Activated CD8-positive, alpha-beta memory T cell treated with anti-CD3 and anti-CD28 coated beads for 1 hour (primary cell): ENCODE measurements around the gene RPRD2.

Source experiments
- DNase-seq, 2 donors: peaks; one replicate each; pipeline ENCODE4 v3.0.0-alpha.2; 2020; ENCODE audit warnings: low read depth in 1 of 2; ENCODE audit errors: extremely low read depth in 1 of 2

Gene RPRD2

GRCh38 chr1:150512846-150513245 is 148.9 kb downstream of the RPRD2 start:
- DNase-seq, result no peak

- DNase-seq, result no peak
These were observed 149.4 kb downstream of the RPRD2 start for GRCh38 chr1:150513351-150513791.

DNA sequence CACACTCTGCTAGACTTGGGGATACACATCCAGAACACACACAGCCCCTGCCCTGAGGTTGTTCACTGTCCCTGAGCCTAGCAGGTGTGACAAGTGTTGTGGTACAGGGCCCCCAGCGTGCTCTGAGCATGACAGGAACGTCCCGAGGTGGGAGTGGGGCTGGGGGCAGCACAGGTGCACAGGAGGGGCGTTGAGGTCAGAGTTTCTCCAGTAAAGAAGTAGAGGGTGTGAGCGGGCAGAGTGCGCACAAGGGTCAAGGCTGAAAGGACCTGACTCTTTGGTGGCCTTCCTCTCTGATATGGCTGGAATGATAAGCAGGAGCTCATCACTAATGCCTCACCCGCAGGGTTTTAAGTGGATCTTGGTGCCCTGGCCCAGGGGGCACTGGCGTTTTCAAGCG is 150.3 kb downstream of the RPRD2 start:
- DNase-seq, result no peak

GRCh38 chr1:150514913-150515327 is 151.0 kb downstream of the RPRD2 start:
- DNase-seq, result no peak

DNA sequence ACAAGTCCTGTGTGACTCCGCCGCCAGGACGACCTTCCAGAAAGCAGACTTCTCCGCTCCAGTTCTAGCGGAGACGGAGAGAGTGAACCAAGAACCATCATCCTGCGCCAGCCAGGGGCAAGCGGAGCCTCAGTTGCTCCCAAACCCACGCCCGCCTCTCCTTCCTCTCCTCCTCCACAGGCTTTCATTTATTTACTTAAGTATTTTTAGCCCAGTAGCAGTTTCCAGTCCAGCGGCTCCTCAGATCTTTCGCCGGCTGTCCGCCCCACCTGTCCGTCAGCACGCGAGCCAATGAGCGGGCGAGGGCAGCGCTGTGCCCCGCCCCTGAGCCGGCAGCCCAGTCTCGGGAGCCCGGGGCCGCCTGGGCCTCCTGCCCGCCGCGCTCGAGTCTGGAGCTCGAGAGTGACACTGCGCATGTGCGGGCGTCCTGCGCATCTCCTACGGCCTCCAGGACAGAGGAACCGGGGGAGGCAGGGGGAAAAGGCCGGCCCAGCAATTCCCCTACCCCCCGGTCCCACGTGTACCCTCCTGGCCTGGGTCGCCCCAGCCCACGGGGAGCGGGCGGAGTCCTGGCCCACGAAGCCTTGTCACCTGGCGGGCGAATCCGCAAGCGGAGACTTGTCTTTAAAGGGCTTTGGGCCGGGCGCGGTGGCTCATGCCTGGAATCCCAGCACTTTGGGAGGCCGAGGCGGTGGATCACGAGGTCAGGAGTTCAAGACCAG is 151.5 kb downstream of the RPRD2 start, which contains the start of gene FALEC:
FALEC (plus strand) TSS at position 425 of the 722 bp plus-strand sequence.
- peak; percentile 71 to 83 for DNase-seq

DNA sequence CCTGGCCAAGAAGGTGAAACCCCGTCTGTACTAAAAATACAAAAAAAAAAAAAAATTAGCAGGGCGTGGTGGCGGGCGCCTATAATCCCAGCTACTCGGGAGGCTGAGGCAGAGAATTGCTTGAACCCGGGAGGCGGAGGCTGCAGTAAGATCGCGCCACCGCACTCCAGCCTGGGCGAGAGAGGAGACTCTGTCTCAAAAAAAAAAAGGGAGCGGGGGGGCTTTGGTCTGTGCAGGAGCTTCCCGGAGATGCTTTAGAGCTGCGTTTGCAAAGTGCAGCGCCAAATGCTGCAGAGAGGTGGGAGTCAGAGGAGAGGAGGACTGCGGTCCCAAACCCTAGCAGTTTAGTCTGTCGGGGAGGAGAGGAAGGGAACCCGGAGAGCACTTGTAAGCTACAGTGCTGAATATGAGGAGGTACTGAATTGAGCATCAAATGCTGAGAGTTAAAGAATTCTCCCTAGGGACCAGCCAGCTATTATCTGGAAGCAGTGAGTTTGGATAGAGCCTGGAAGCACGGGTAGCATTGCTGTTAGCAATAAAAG is 152.2 kb downstream of the RPRD2 start:
- DNase-seq, result no peak

- DNase-seq, result no peak
These were observed 152.7 kb downstream of the RPRD2 start for GRCh38 chr1:150516616-150517015.

GRCh38 chr1:150521196-150521968 is 157.4 kb downstream of the RPRD2 start:
- no peak for DNase-seq

DNA sequence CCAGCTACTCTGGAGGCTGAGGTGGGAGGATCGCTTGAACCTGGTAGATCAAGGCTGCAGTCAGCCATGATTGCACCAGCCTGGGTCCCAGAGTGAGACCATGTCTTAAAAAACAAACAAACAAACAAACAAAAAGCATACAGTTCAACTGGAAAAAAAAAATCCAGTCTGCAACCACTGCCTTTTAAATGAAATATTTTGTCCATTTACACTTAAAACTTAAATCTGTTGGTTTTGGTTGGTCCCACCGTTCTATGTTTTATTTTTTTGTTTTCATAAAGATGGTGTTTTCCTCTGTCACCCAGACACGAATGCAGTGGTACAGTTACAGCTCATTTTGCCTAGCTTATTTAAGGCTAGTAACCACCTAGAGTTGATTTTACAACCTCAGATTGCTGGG is 161.4 kb downstream of the RPRD2 start:
- no peak for DNase-seq
